ENCODE data around the gene MCM9. TPM values are rescaled to one million over a fixed set of nuclear protein-coding genes. Genes with fewer than 3 reads are reported as not detected.
"Not testable (repeated sequence)": the region's sequence is repeated elsewhere in the genome, so short reads cannot be mapped to it uniquely, and the experiment has no call there.

The MCM9 gene
- total RNA-seq, 4 donors from 2014 or later = 3.5 to 6.9 (median 5.0) TPM

- H3K4me1 ChIP-seq = no peaks in the 10 kb centered on the region
- in situ Hi-C loops (cut with MboI; ENCODE audit: low sequenced_read_pairs in 4 of 4) (no loop called here), intact Hi-C loops (cut with DNase I; ENCODE audit: low total_unique reads) (no loop called here)
- DNase-seq (no peak), ATAC-seq (no peak)
- H3K27me3 ChIP-seq = no peaks in the 10 kb centered on the region
- no peaks in the 10 kb centered on the region for H3K36me3 ChIP-seq
- H3K9me3 ChIP-seq = no peaks in the 10 kb centered on the region
- TF ChIP-seq POLR2A (IDR thresholded peaks at IDR 0.05) (no peak), CTCF (IDR thresholded peaks at IDR 0.05 in 4 of 5, conservative IDR thresholded peaks at IDR 0.05 in 1 of 5) (no peak)
- H3K27ac ChIP-seq = no peak overlapping the region
- no peak overlapping the region for H3K4me3 ChIP-seq
Observed at GRCh38 chr6:118872726-118873125, 62.2 kb downstream of the MCM9 start.

DNA sequence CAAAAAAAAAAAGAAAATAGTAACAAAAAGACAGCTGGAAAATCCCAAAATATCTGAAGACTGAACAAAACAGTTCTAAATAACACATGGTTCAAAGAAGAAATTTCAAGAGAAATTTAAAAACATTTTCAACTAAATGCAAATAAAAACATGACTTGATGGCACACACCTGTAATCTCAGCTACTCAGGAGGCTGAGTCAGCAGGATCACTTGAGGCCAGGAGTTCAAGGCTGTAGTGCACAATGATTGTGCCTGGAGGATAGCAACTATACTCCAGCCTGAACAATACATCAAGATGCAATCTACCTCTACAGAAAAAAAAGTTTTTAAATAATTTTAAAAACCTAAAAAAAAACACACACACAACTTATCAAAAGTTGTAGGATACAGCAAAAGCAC is 62.6 kb downstream of the MCM9 start:
- DNase-seq (no peak), ATAC-seq (no peak)
- H3K27ac ChIP-seq = no peak overlapping the region
- no peaks in the 10 kb centered on the region for H3K27me3 ChIP-seq
- intact Hi-C loops (cut with DNase I; ENCODE audit: low total_unique reads) = no loop called here
- no peaks in the 10 kb centered on the region for H3K4me1 ChIP-seq
- H3K36me3 ChIP-seq = no peaks in the 10 kb centered on the region
- H3K9me3 ChIP-seq = no peaks in the 10 kb centered on the region
- TF ChIP-seq CTCF (IDR thresholded peaks at IDR 0.05 in 4 of 5, conservative IDR thresholded peaks at IDR 0.05 in 1 of 5) (no peak), POLR2A (IDR thresholded peaks at IDR 0.05) (no peak)
- no peak overlapping the region for H3K4me3 ChIP-seq
- in situ Hi-C loops (cut with MboI; ENCODE audit: low sequenced_read_pairs in 4 of 4) = no loop called here

DNA sequence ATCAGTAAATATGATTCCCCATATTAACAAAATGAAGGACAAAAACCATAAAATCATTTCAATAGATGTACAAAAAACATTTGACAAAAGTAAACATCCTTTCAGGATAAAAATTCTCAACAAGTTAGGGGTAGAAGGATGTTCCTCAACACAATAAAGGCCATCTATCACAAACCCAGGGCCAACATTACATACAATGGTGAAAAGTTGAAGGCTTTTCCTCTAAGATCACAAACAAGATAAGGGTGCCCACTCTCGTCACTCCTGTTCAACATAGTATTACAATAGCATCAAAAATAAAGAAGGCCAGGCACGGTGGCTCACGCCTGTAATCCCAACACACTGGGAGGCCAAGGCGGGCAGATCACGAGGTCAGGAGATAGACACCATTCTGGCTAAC is 63.6 kb downstream of the MCM9 start:
- in situ Hi-C loops (cut with MboI; ENCODE audit: low sequenced_read_pairs in 4 of 4) = no loop called here
- Histone ChIP-seq H3K27ac (no peak overlapping the region), H3K36me3 (no peaks in the 10 kb centered on the region), H3K4me1 (no peaks in the 10 kb centered on the region), H3K4me3 (no peak overlapping the region), H3K9me3 (no peaks in the 10 kb centered on the region), H3K27me3 (no peaks in the 10 kb centered on the region)
- intact Hi-C loops (cut with DNase I; ENCODE audit: low total_unique reads) = no loop called here
- ATAC-seq (no peak), DNase-seq (no peak)
- TF ChIP-seq POLR2A (IDR thresholded peaks at IDR 0.05) (no peak), CTCF (IDR thresholded peaks at IDR 0.05 in 4 of 5, conservative IDR thresholded peaks at IDR 0.05 in 1 of 5) (no peak)

GRCh38 chr6:118869894-118870589 is 64.9 kb downstream of the MCM9 start:
- in situ Hi-C loops (cut with MboI; ENCODE audit: low sequenced_read_pairs in 4 of 4) = no loop called here
- no peaks in the 10 kb centered on the region for H3K9me3 ChIP-seq
- no peak for DNase-seq
- H3K27ac ChIP-seq = no peak overlapping the region
- no peaks in the 10 kb centered on the region for H3K36me3 ChIP-seq
- intact Hi-C loops (cut with DNase I; ENCODE audit: low total_unique reads) = no loop called here
- no peaks in the 10 kb centered on the region for H3K27me3 ChIP-seq
- TF ChIP-seq CTCF (IDR thresholded peaks at IDR 0.05 in 4 of 5, conservative IDR thresholded peaks at IDR 0.05 in 1 of 5) (no peak), POLR2A (IDR thresholded peaks at IDR 0.05) (no peak)
- no peak overlapping the region for H3K4me3 ChIP-seq
- H3K4me1 ChIP-seq = peaks cover 0 to 4% of the 10 kb centered on the region in 2 donors
- ATAC-seq = no peak

GRCh38 chr6:118869350-118869749 is 65.6 kb downstream of the MCM9 start:
- H3K4me1 ChIP-seq = peaks cover 7 to 11% of the 10 kb centered on the region in 2 donors
- intact Hi-C loops (cut with DNase I; ENCODE audit: low total_unique reads) = no loop called here
- no peak for DNase-seq
- no peak overlapping the region for H3K4me3 ChIP-seq
- H3K27me3 ChIP-seq = no peaks in the 10 kb centered on the region
- TF ChIP-seq POLR2A (IDR thresholded peaks at IDR 0.05) (no peak), CTCF (IDR thresholded peaks at IDR 0.05 in 4 of 5, conservative IDR thresholded peaks at IDR 0.05 in 1 of 5) (no peak)
- no peaks in the 10 kb centered on the region for H3K36me3 ChIP-seq
- H3K9me3 ChIP-seq = no peaks in the 10 kb centered on the region
- in situ Hi-C loops (cut with MboI; ENCODE audit: low sequenced_read_pairs in 4 of 4) = no loop called here
- ATAC-seq = no peak
- H3K27ac ChIP-seq = no peak overlapping the region

GRCh38 chr6:118868901-118869300 is 66.1 kb downstream of the MCM9 start:
- DNase-seq; H3K9me3 ChIP-seq; H3K27me3 ChIP-seq; H3K27ac ChIP-seq; intact Hi-C loops (cut with DNase I; ENCODE audit: low total_unique reads); H3K36me3 ChIP-seq; in situ Hi-C loops (cut with MboI; ENCODE audit: low sequenced_read_pairs in 4 of 4); H3K4me3 ChIP-seq; ATAC-seq: not testable (repeated sequence)
- peaks cover 8 to 13% of the 10 kb centered on the region in 2 donors for H3K4me1 ChIP-seq
